ENCODE measurements around the gene ARHGAP24. TPM values are rescaled to one million over a fixed set of nuclear protein-coding genes. Genes with fewer than 3 reads are reported as not detected.

The ARHGAP24 gene
- total RNA-seq: not detected in 2 replicates

DNA sequence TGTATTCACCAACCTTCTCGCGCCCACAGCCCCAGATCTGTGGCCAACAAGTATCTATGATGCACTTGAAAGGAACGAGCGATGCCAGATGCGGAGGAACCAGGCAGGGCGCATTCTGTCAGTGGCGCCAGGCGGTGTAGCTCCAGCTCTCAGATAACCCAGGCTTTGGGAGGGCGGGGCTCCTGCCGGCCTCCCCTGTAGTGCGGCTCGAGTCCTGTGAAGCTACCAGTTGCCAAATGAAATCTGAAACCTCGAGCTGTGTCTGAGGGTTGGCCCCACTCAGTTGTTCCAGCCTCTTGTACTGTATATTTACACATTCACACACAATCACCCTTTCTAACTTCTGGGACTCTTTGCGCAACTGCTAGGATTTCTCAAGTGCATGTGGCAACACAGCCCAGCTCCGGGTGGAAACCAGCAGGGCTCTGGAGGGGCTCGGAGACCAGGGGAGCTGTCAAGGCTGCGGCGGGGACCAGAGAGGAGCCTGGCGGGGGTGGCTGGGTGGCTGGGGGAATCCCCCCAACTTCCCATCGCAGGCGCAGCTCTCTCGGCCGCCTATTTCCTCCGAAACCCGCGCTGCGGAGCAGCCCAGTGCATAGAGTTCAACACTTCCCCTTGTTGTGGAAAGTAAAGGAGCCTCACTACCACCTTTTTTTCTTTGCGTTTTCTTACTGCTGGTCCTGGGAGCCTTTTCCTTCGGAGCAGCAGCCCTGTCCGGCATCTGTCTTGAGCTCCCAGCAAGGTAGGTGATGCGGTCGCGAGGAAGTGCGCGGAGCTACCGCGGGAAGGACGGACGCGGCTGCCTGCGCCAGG, at the start of gene ARHGAP24:
TSS of gene ARHGAP24 (plus strand) at position 333 of the 813 bp plus-strand sequence.
- intact Hi-C loops (cut with micrococcal nuclease): no loop called here

DNA sequence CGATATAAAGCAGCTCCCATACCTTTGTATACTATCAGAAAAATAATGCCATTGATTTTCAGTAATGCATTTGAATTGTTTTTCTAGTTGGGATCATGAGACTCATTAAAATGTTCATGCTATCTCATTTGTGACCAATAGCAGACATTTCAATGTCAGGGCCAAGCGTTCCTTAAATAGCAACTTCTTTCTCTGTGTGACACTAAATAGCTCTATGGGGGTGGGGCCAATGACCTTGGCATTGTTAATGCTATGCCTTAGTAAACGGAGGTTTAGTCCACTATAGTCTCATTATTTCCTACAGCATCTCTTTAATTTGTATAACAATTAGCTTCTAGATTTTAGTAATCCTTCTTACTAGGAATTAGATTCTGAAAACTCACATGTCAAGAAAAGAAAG, 48.6 kb upstream of the ARHGAP24 start:
- intact Hi-C loops (cut with micrococcal nuclease): no loop called here

DNA sequence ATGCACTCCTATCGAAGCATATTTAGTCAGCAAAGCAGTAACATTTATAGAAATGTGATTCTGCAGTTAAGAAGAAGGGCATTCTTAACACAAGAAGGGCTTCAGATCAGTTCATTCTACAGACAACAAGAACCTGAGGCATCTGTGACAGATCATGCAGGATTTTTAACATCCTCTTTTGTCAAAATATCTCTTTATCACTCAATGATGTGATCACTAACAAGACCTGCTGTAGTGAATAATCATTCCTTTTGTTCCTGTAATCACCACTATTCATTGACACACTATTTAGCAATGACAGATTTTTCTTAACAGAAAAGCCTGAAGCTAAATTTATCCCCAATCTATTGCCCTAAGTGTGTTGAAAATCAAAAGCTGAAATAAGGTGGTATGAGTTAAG, 47.8 kb upstream of the ARHGAP24 start:
- intact Hi-C loops (cut with micrococcal nuclease): no loop called here

DNA sequence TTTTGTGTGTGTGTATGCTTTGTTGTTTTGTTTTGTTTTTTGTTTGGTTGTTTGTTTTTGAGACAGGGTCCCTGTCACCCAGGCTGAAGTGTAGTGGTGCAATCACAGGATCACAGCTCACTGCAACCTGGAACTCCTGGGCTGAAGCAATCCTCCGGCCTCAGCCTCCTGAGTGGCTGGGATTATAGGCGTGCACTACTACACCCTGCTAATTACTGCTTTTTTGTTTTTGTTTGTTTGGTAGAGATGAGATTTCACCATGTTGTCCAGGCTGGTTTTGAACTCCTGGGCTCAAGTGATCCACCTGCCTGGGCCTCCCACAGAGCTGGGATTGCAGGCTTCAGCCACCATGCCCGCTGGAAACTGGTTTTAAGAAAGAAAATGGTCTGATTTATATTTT, 44.7 kb upstream of the ARHGAP24 start:
- intact Hi-C loops (cut with micrococcal nuclease): no loop called here

DNA sequence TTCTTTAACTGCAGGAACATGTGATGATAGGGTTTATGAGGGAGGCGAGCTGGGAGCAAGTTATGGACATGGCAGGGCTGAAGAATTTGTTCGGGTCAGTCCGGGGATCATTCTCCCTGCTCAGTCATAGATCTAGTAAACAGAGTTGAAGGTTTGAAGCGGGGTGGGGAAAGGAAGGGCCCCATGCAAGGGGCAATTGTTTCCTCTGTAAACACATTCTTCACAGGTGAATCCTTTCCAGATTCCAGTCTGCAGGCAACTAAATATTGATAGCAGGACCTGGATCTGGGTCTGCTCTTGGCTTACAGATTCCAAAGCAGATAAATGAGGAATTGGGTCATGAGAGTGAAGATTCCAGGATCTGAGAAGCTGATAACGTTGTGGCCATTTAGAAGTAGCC, 44.3 kb upstream of the ARHGAP24 start:
- intact Hi-C loops (cut with micrococcal nuclease): no loop called here

DNA sequence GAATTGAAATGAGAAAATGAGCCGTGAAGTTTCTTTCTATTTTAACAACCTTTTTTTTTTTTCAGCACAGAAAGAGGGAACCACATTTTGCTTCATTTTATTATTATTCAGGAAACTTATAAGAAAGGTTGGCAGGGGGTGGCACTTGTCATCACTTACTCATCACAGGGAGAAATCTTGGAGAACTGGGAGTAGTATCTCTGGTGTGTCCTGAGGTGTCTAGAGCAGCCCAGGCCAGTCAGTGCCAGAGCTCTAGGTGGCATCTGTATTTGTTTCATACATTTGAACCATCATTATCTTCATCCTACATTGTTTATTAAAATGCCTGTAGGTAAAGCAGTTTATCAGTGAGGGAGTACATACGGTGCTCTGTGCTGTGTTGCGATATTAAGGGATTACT, 43.8 kb upstream of the ARHGAP24 start:
- intact Hi-C loops (cut with micrococcal nuclease): no loop called here

DNA sequence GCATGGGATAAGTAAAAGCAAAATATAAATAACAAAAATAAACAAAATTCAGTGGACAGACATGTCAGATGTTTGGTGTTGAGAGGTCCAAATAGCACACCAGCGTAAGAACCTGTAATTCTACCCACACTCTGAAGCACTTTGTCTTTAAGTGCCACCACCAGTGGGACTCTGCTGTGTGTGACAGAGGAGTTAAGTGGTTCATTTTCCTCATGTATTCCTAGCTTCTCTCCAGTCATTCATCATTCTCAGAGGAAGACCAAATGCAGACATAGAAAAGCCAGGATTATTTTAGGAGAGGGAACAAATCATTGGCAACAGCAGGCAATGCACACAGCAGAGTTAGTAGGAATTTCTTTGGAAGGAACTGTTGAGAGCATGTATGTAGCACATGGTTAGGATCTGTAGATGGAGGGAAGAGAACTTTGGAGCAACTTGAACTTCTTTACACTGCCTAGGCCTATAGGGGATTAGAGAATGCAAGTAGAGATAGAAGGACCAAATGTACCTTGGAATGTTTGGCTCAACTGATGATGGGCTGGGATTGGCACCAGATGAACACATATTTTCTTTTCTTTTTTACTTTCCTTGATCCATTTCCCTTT, 43.0 kb upstream of the ARHGAP24 start:
- intact Hi-C loops (cut with micrococcal nuclease): no loop called here

DNA sequence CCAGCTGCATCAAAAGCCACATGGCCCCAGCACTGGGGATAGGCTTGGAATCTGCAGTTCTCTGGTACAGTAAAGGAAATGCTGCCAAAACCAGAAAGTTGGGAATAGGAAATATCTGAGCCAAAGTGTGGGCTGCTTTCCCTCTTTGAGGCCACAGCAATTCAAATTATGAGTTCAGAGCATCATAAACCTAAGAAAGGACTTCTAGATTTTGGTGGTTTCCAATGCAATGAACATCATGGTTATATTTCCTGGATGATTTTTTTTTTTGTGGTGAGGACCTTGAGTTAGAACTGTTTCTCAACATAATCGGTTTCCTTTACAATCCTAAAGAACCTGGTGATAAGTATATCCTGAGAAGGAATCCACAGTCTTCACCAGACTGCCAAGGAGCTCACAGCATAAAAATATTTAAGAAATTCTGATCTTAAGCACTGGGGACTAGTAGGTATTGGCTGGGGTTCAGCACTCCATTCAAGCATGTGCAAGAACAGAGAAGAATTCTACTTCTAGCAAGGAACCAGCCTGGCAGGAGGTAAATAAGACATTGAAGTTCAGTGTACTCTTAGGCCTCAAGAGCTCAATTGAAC, 29.8 kb upstream of the ARHGAP24 start:
- intact Hi-C loops (cut with micrococcal nuclease): no loop called here

DNA sequence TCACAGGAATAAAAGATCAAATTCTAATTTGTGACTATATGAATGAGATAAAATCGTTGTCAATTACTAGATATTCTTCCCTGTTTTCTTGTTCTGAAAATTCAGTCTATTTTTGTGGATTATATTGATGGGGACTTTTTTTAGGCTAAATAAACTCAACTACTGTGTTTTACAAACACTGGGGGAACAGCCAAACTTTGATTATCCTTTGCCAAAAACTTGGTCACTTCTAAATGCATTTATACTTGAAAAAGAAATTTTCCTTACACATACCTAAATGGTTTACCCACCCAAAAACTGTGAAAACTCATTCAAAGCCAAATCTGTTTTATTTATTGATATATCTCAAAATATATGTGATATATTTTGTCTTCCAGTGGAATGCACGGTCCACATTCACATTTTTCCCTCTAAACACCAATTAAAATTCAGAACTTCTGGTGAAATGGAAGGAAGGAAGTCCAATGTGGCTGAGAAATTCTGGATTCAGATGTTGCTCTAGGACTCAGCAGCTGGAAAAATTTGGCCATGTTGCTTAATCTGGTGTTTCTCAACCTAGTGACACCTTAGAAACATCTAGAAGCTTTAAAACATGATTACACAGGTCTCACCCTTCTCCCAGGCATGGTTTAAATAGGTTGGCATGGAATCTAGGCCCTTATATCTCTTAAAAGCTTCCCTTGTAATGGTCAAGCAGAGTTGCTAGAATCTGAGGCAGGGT, 28.6 kb upstream of the ARHGAP24 start:
- intact Hi-C loops (cut with micrococcal nuclease): no loop called here

DNA sequence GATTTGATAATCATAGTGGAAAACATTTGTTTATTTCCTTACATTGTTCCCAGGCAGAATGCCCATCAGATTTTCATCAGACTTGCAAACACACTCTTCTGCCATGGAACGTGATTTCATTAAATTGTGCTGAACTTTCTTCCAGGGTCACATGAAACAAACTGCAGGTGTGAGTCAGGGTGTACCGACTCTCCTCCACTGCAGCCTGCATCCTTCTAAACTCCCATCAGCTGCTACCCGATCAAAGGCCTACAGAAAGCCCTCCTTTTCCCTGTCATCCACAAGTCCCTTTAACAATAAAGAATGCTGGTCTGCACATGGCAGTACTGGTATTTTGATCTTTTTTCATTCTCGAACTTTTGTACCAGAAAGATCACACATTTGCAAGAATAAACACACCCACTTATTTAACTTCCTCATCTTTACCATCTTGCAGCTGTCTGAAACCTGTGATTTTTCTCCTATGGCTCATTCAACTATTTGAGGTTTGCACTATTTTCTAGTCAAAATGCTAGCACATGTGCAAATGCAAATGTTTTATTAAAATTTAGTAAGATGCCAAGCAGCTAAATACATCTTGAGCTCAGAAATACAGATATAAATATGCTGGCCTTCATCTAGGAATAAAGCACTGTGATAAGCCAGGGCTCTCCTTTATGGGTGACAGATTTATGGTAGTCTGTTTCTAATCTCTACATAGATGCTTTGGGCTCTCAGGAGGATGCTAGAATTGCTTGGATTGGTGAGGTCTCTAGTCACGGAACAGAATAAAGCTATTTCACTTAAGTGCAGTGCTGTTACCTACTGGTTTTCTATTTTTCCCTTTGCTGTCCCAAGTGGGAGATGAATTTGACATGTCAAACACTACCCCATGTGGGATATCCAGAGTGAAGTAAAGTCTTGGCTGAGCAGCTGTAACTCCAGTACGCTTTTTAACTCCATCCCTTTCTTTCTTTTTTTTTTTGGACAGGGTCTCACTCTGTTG, 25.8 kb upstream of the ARHGAP24 start:
- intact Hi-C loops (cut with micrococcal nuclease): no loop called here

DNA sequence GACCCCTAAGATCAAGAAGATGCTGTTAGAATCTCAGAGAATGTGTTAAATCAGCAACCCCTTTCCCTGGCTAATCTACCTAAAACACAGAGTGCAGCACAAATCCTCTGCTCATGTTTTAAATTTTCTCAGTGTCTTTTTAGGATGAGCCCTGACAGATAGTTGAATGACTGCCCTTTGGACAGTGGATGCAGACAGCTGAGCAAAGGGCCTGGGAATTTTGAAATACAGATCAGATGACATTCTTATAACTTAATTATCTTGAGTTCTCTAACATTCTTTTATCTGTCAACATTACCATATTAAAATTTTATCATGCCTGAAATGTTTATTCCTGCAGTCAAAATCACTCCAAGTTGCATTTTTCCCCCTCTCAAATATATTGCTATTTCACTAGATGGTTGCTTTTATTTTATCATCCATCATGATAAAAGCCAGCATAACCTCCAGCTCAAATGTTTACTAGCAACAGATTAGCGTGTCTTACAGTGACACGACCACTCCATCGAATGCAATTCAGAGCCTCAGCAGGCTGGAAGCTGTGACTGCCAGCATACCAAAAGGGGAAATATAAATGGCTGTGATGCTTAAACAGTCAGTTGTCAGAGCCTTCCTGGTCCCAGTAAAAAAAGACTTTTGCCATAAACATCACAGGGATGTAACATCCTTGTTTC, 22.8 kb upstream of the ARHGAP24 start:
- intact Hi-C loops (cut with micrococcal nuclease): no loop called here

DNA sequence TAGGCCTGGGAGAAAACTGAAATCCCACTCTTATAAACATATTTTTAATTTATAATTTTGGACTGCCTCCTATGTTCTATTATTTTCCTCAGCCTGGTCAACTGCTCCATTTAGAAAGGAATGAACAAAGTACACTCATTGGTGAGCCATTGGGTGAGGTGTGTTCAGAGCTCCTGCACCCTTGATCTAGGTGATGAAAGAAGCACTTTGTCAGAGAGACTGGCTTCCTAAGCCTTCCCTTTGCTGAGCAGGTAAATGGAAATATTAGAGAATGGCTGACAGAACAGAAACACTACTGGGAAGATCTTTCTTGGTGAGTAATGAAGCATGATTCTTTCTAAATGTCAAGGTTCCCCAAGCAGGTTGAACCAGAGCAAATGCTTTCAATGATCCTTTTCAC, 19.0 kb upstream of the ARHGAP24 start:
- intact Hi-C loops (cut with micrococcal nuclease): no loop called here

DNA sequence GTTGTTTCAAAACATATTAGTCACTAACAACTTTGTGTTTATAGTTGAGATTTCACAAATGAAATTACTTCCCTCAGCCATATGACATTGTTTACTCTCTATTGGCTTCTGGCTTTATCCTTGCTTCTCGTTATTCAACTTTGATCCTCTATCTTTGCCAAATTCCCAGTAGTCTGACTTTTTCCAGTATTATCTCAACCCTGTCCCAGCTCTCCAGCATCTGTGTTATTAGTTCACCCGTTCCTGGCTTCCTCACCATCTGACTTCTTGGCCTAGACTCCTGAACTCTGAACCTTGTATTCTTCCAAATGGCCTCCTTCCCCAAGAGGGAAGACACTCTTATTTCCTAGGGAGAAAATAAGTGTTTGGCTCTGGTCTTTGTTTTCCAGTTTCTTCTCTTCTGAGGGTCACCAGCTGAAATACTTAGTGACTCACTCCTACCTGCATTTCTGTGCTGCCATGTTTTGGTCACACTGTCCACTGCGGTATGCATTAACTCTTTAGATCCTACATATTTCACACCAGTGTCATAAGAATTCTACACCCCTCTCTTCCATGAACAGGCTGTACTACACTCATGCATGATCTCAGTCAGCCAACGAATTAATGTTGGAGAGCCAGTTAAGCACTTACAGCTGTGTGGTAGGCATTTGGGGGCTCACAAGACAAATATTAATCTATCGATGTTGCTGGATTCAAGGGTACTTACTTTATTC, 17.0 kb upstream of the ARHGAP24 start:
- intact Hi-C loops (cut with micrococcal nuclease): no loop called here

DNA sequence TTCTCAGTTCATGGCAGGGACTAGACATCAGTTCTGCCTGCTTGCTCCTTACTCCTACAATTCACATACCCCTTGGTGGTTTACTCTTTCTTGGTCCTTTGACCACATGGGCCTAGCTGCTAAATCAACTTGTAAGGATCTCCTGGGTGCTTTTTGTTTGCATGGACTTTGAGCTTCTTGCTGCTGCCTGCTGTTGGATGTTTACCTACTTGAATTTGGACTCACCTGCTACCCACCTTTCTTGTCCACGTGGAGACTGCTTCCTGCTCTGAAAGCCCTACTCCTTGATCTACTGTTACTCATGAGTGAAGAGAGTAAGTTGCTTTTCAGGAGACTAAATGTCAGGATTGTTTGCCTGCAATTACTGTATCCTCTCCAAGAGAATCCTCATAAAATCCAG, 15.2 kb upstream of the ARHGAP24 start:
- intact Hi-C loops (cut with micrococcal nuclease): no loop called here

DNA sequence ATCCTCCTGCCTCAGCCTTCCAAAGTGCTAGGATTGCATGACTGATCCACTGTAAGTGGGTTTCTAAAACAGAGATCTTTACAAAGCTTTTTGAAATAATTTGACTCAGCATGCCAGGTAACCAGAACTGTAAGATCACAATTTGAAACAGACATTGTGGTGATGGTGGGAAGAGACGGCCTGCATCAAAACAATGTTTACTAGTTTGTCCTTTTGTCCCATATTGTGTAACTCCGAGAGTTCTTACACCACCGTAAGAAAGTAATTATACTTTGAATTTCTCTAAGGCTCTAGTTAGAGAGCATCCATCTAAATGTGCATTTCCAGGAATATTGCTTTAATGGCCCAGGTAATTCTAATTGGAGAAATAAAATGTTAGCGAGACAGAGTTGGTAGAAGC, 594 bp upstream of the ARHGAP24 start:
- intact Hi-C loops (cut with micrococcal nuclease): no loop called here

DNA sequence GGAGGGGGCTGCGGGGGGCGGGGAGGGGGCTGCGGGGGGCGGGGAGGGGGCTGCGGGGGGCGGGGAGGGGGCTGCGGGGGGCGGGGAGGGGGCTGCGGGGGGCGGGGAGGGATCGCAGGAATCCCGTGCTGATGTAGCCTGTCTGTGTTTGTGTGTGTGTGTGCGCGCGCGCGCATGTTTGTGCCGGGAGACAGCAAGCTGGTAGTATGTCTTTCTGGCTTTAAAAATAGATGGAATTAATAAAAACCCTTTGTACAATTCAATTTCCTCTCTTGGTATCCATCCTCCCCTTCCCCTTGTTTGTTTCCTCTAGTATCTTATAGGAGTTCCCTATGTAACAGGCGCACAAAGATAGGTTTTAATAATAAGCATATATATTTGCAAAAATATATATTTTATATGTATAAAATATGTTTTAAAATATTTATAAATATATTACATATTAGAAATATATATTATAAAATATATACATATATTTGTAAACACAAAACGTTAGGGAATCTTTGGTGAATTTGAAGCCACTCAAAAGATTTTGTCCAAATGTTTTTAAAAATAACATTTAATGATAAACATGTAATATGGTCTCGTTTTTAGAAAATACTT, 782 bp downstream of the ARHGAP24 start:
- intact Hi-C loops (cut with micrococcal nuclease): no loop called here

DNA sequence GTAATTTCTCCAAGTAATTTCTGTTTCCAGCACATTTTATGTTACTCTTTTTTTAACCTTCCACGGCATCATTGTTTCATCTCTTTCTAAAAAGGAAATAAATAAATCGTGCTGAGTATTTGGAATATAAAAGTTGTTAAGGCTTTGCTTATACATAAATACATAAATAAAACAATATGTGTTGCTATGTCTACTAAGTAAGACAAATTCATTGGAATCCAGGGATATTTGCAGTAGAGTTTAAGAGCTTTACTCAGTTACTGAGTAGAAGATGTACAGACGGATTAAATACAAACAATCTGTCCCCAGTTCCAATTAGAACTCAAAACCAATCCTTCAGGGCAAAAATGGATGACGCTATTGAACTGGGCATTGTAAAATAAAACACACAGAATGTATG, 1.4 kb downstream of the ARHGAP24 start:
- intact Hi-C loops (cut with micrococcal nuclease): no loop called here

DNA sequence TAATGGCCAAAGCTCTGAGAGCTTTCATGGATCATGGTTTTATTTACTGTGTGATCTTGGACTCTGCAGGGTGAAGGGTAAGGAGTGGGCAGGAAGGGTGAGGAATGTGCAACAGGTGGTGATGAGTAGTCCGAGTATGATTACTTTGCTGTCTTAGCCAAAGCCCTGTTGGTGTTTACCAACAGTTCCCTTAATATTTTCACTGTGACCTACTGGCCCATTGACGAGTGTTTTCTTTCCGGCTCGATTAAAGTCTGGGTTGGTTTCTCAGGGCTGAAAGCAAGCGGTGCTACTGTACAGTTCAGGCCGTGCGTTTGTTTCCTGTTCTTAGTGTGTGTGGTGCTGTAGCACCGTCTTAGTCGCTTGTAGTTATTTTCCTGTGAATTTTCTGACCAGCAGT, 2.6 kb downstream of the ARHGAP24 start:
- intact Hi-C loops (cut with micrococcal nuclease): no loop called here

DNA sequence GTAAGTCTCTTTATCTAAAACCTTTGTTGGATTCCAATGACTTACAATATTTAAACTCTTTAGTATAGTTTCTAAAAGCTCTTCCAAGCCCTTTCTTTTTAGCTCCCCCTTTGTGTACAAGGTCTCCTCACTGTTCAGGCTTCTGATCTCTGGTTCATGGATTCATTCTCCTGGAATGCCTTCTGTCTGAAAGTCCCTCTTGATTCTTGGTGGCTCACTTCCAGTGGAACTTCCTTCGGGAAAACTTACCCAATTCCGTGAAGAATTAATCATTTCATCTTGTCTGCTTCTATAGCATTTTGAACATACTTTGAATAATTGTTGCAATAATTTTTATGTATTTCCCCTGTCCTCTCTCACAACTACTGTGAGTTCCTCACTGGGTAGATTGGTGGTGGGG, 3.6 kb downstream of the ARHGAP24 start:
- intact Hi-C loops (cut with micrococcal nuclease): no loop called here

Data from T-helper 1 cell treated with Interleukin-12 subunit alpha and Interleukin-12 subunit beta and Interleukin-4 antibody, amounts not matched to agents 30 ng/mL and 1 ng/mL, for 36 hours (primary cell).